Activated CD4-positive, alpha-beta T cell treated with anti-CD3 and anti-CD28 coated beads, Interleukin-2, amount 10 ng/mL, durations not matched to agents 24 days and 14 days (primary cell): ENCODE results near the gene NEXN. TPM values are rescaled to one million over a fixed set of nuclear protein-coding genes. Genes with fewer than 3 reads are reported as not detected.

Experiments
- DNase-seq: peaks from one replicate; pipeline ENCODE4 v3.0.0; 2022
- H3K27ac Mint-ChIP-seq: one replicate; pipeline ENCODE4 v1.8.0; 2022; ENCODE audit warnings: mild to moderate bottlenecking, mixed read lengths
- H3K27me3 Mint-ChIP-seq: one replicate; pipeline ENCODE4 v1.8.0; 2022; ENCODE audit warnings: mixed read lengths
- H3K36me3 Mint-ChIP-seq: one replicate; pipeline ENCODE4 v1.8.0; 2022; ENCODE audit warnings: low read depth, mild to moderate bottlenecking, mixed read lengths
- H3K4me1 Mint-ChIP-seq: one replicate; pipeline ENCODE4 v1.8.0; 2021; ENCODE audit warnings: mixed read lengths
- H3K4me3 Mint-ChIP-seq: one replicate; pipeline ENCODE4 v1.8.0; 2022; ENCODE audit warnings: mild to moderate bottlenecking, moderate library complexity, mixed read lengths
- H3K9me3 Mint-ChIP-seq: one replicate; pipeline ENCODE4 v1.8.0; 2021; ENCODE audit warnings: mixed read lengths
- intact Hi-C: fragments of 100-400 bp; cut with micrococcal nuclease; formaldehyde crosslinking; loops from one replicate; pipeline ENCODE4 v1.15.1; 2023
- total RNA-seq: library from RNA; stranded (reverse); gene quantifications from 2 replicates; pipeline ENCODE4 v1.2.3, GENCODE V29; 2022

The NEXN gene
- 0.44 and 0.64 TPM in 2 replicates for total RNA-seq

DNA sequence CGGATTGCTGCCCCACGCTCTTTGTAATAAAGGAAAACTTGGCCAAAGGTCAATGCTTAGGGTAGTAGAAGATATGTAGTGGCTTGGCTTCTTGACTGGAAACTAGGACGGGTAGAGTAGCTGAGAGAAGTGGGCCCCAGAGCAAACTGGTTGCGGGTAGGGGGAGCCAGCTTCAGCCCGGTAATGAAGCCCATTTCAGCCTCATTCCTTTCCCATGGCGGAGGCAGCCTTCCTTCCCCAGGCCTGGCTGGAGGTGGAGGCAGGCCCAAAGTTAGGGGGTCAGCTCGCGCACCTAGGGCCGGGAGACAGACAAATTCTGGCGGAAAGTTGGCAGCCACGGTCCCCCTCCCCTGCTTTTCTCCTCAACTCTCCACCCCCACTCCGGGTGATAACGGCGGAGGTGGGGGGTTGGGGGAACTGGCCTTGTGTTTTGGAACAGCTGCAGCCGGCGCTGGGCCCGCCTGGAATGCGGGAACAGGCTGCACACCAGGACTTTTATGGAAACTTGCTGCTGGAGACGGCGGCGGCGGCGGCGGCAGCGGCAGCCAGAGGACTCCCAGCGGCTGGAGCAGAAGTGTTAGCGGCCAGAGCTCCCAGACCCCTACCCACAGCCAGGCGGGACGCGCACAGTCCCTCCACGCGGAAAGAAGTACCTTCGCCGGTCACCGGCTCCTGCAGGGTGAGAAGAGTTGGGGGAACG, at the start of gene NEXN:
TSS of gene NEXN (plus strand) at position 544 of the 700 bp plus-strand sequence. CDS start 27,483 bp downstream, outside the sequence.
- no peaks in the 10 kb centered on the region for H3K36me3 Mint-ChIP-seq
- H3K27ac Mint-ChIP-seq, result no peak within 1 kb of the TSS
- H3K4me1 Mint-ChIP-seq, result peaks cover 8% of the 10 kb centered on the region
- H3K9me3 Mint-ChIP-seq, result no peaks in the 10 kb centered on the region
- peak within 1 kb of the TSS; percentile 78 for H3K4me3 Mint-ChIP-seq
- DNase-seq, result no peak
- intact Hi-C loops, result no loop called here
- H3K27me3 Mint-ChIP-seq, result peaks cover 29% of the 10 kb centered on the region

DNA sequence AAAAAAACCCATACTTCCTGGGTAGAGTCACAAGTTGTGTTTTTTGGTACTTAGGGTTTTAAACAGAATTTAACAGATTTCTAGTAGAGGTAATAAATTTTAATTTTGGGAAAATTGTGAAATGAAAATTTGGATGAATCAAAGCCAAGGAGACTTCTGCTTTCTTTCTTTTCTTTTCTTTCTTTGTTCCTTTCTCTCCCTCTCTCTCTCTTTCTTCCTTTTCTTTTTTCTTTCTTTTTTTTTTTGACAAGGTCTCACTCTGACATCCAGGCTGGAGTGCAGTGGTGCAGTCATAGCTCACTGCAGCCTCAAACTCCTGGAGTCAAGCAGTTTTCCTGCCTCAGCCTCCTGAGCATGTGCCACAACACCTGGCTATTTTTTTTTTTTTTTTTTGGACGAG, 46.9 kb upstream of the NEXN start:
- Mint-ChIP-seq H3K36me3 (peaks cover 9% of the 10 kb centered on the region), H3K4me1 (no peaks in the 10 kb centered on the region), H3K27me3 (no peaks in the 10 kb centered on the region), H3K27ac (no peak overlapping the region), H3K4me3 (no peak overlapping the region), H3K9me3 (no peaks in the 10 kb centered on the region)
- intact Hi-C loops, result no loop called here
- DNase-seq, result no peak

DNA sequence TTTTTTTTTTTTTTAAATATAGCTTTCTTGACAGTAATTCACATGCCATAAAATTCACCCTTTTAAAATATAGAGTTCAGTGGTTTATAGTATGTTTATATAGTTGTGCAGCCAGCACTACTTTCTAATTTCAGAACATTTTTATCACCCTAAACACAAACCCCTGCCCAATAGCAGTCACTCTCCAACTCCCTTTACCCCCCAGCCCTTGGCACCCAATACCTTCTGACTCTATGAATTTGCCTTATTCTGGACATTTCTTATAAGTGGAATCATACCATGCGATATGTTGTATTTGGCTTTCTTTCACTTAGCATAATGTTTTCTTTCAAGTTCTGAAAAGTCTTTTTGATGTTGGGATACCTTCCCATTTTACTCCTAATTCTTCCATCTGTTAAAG, 42.5 kb upstream of the NEXN start:
- intact Hi-C loops, result no loop called here
- Mint-ChIP-seq H3K4me1 (peaks cover 2% of the 10 kb centered on the region), H3K27me3 (no peaks in the 10 kb centered on the region), H3K36me3 (peaks cover 10% of the 10 kb centered on the region), H3K4me3 (no peak overlapping the region), H3K27ac (no peak overlapping the region), H3K9me3 (no peaks in the 10 kb centered on the region)
- no peak for DNase-seq

DNA sequence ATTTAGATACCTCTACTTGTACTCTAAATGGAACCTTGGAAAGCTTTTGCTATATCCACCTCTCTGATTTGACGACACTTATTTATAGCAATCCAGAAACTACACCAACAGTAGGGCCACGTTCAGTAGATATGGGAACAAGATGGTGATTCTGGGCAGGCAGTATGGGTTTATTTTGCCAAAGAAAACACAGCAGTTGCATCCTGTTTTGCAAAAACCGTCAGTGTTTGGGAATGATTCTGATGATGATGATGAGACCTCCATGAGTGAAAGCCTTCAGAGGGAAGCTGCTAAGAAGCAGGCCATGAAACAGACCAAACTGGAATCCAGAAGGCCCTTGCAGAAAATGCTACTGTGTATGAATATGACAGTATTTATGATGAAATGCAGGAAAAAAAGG, 41.5 kb upstream of the NEXN start:
- Mint-ChIP-seq H3K27me3 (no peaks in the 10 kb centered on the region), H3K9me3 (no peaks in the 10 kb centered on the region), H3K4me3 (no peak overlapping the region), H3K36me3 (peaks cover 10% of the 10 kb centered on the region), H3K27ac (no peak overlapping the region), H3K4me1 (peaks cover 2% of the 10 kb centered on the region)
- no peak for DNase-seq
- intact Hi-C loops, result no loop called here

DNA sequence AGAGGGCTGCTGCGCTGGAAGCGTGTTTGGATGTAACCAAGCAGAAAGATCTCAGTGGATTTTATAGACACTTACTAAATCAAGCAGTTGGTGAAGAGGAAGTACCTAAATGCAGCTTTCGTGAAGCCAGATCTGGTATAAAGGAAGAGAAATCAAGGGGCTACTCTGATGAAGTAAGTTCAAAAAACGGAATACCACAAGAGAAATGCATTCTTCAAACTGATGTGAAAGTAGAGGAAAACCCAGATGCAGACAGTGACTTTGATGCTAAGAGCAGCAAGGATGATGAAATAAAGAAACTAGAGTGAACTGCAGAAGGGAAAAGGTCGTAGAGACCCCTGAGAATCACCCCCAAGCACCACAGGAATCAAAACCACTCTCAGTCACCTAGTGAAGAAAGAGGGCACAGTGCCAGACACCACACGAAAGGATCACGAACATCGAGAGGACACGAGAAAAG, 40.8 kb upstream of the NEXN start:
- Mint-ChIP-seq H3K4me1 (peaks cover 2% of the 10 kb centered on the region), H3K36me3 (peaks cover 10% of the 10 kb centered on the region), H3K27me3 (no peaks in the 10 kb centered on the region), H3K9me3 (no peaks in the 10 kb centered on the region), H3K4me3 (no peak overlapping the region), H3K27ac (no peak overlapping the region)
- intact Hi-C loops, result no loop called here
- DNase-seq, result no peak

DNA sequence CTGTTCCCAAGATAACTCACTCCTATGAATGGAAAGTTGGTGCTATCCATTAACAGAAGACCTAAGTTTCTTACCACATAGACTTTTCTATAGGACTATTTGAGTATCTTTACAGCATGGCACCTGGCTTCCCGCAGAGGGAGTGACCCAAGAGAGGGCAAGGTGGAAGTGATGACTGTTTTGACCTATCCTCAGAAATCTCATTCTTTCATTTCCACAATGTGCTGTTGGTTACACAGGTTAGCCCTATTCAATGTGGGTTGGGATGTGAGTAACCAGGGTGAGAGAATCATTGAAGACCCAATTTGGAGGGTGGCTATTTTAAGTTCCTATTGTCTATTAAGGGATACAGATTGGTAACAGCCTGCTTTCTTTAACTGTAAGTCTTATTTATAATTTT, 38.3 kb upstream of the NEXN start:
- H3K9me3 Mint-ChIP-seq, result peaks cover 6% of the 10 kb centered on the region
- H3K27me3 Mint-ChIP-seq, result no peaks in the 10 kb centered on the region
- intact Hi-C loops, result no loop called here

DNA sequence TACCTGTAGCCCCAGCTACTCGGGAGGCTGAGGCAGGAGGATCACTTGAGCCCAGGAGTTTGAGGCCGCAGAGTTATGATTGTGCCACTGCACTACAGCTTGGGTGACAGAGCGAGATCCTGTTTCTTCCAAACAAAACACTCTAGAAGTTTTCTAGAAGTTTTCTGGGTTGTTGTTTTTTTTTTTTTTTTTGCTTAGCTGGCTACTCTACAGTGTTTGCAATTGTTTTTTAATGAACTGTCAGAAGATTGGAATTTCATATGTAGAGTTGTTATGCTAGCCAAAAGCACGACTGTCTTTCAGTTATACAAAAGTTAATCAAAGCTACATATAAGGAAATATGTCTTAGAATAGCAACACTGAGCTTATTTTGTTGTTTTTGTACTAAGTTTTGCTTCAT, 30.9 kb upstream of the NEXN start:
- intact Hi-C loops, result no loop called here
- Mint-ChIP-seq H3K9me3 (peaks cover 22% of the 10 kb centered on the region), H3K27ac (no peak overlapping the region), H3K27me3 (no peaks in the 10 kb centered on the region), H3K4me1 (peaks cover 2% of the 10 kb centered on the region), H3K4me3 (no peak overlapping the region), H3K36me3 (peaks cover 52% of the 10 kb centered on the region)
- no peak for DNase-seq

More for the DNA sequence above, 38.3 kb upstream of the NEXN start:
- Mint-ChIP-seq H3K36me3 (peaks cover 23% of the 10 kb centered on the region), H3K4me3 (no peak overlapping the region), H3K27ac (no peak overlapping the region), H3K4me1 (peaks cover 2% of the 10 kb centered on the region)
- no peak for DNase-seq

DNA sequence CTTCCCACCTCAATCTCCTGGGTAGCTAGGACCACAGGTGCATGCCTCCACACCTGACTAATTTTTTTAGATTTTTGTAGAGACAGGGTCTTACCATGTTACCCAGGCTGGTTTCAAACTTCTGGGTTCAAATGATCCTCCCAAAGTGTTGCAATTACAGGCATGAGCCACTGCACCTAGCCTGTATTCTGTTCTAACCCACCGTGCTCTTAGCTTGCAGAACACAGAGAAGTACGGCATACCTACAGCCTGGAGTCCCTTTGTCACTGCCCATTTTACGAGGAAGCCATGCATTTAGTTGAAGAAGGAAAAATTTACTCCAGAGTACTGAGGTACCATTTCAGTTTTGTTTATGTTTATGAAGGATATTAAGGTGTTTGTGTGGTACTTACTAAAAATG, 29.7 kb upstream of the NEXN start:
- H3K36me3 Mint-ChIP-seq, result peaks cover 52% of the 10 kb centered on the region
- no peak overlapping the region for H3K27ac Mint-ChIP-seq
- H3K27me3 Mint-ChIP-seq, result no peaks in the 10 kb centered on the region
- DNase-seq, result no peak
- peaks cover 22% of the 10 kb centered on the region for H3K9me3 Mint-ChIP-seq
- H3K4me1 Mint-ChIP-seq, result peaks cover 2% of the 10 kb centered on the region
- H3K4me3 Mint-ChIP-seq, result no peak overlapping the region
- intact Hi-C loops, result no loop called here

DNA sequence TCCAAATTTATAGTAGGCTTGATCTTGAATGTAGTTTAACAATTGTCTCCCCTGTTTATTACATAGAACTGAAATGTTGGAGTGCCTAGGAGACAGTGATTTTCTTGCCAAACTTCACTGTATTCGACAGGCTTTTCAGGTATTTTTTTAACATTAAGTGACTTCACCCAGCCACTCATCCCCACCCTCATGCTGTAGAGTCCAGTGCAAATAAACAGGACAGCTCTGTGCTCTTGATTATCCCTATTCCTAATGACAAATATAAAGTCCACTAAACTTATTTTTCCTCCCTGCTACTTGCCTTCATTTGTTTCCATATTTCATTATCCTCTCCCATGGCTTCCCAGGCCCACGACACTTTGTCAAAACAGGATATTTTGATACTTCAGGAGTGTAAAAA, 29.2 kb upstream of the NEXN start:
- Mint-ChIP-seq H3K27me3 (no peaks in the 10 kb centered on the region), H3K9me3 (peaks cover 22% of the 10 kb centered on the region), H3K36me3 (peaks cover 49% of the 10 kb centered on the region), H3K27ac (no peak overlapping the region), H3K4me3 (no peak overlapping the region), H3K4me1 (peaks cover 2% of the 10 kb centered on the region)
- intact Hi-C loops, result no loop called here
- no peak for DNase-seq

DNA sequence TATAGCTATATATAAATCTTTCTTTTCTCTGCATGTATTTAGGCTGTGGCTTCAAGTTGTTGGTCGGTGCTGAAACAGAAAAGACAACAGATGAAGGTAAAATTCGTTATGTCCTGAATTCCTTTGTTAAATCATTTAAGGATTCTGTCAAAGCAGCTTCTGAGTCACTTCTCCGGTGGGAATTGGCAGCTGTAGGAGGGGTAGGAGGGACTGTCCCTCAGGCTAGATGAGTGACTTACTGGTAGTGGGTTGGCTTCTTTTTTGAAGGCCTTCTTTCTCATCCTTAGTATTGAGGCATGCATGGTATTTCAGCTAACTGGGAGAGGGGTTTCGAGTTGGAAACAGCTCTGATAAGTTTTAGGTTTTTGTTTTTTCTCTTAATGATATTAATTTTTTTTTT, 22.1 kb upstream of the NEXN start:
- H3K36me3 Mint-ChIP-seq, result peaks cover 21% of the 10 kb centered on the region
- intact Hi-C loops, result no loop called here
- H3K27ac Mint-ChIP-seq, result no peak overlapping the region
- DNase-seq, result no peak
- no peaks in the 10 kb centered on the region for H3K4me1 Mint-ChIP-seq
- H3K27me3 Mint-ChIP-seq, result no peaks in the 10 kb centered on the region
- H3K9me3 Mint-ChIP-seq, result no peaks in the 10 kb centered on the region
- H3K4me3 Mint-ChIP-seq, result no peak overlapping the region

DNA sequence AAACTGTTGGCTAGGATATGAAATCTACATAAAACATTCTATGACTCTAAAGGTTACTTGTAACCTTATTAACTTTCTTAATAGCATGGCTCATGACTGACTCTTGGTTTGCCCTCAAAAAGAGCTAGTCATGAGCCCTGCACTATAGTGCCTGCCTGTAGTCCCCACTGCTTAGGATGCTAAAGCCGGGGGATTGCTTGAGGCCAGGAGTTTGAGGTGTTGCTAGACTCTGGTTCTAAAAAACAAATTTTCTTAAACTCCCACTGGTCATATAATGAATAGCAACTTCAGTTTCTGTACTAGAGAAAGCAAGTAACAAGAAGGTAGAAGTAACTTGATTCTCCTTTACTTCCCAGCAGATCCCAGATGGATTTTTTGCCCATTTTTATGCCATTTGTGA, 15.8 kb upstream of the NEXN start:
- H3K4me1 Mint-ChIP-seq, result no peaks in the 10 kb centered on the region
- H3K9me3 Mint-ChIP-seq, result no peaks in the 10 kb centered on the region
- H3K36me3 Mint-ChIP-seq, result peaks cover 7% of the 10 kb centered on the region
- H3K27me3 Mint-ChIP-seq, result no peaks in the 10 kb centered on the region
- H3K27ac Mint-ChIP-seq, result no peak overlapping the region
- DNase-seq, result no peak
- no peak overlapping the region for H3K4me3 Mint-ChIP-seq
- intact Hi-C loops, result no loop called here

DNA sequence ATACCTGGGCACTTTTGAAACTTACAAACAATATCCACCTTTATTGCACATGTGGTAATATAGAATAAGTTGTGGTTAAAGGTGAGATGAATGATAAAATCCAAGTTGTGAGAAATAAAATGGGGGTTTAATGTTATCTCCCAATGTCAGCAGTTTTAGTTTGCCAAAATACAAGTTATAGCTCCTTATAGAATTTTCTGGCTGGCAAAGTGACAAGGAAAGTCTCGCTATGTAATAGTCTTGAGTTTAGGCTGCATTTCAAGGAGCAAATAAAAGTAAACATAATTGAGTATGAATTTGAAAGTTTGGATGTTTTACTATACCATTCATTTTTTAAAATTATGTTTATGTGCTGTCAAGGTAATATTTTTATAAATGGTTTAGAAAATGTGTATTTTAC, 15.0 kb upstream of the NEXN start:
- H3K4me1 Mint-ChIP-seq, result no peaks in the 10 kb centered on the region
- DNase-seq, result no peak
- no peak overlapping the region for H3K4me3 Mint-ChIP-seq
- H3K27me3 Mint-ChIP-seq, result no peaks in the 10 kb centered on the region
- no peak overlapping the region for H3K27ac Mint-ChIP-seq
- H3K9me3 Mint-ChIP-seq, result no peaks in the 10 kb centered on the region
- H3K36me3 Mint-ChIP-seq, result peaks cover 7% of the 10 kb centered on the region
- intact Hi-C loops, result no loop called here

DNA sequence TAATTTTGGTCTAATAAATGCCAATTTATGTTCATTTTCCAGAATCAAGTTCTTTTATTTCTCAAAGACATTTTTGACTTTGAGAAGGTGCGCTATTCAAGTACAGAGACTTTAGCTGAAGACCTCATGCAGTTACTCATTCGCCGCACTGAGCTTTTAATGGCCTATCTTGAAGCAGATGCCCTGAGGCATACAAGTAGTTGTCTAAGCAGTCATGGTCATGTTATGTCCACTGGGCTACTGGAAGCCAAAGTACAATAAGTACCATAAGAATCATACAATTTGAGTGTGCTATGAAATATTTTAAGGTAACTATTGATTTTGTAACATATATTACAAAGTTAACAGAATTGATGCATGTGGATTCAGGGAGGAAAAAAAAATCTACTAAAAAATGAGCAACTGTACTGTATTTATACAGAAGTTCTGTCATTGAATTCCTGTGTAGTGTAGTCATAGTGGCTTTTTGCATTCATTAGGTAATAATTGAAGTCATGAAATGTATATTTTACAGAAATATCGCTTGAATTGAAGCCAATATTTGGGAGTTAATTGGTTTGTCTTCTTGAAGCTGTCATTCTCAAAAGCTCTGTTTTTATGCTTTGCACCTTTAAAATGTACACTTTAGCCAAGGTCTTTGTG, 13.5 kb upstream of the NEXN start:
- H3K4me3 Mint-ChIP-seq, result no peak overlapping the region
- intact Hi-C loops, result no loop called here
- no peak overlapping the region for H3K27ac Mint-ChIP-seq
- H3K36me3 Mint-ChIP-seq, result peaks cover 7% of the 10 kb centered on the region
- no peaks in the 10 kb centered on the region for H3K4me1 Mint-ChIP-seq
- H3K27me3 Mint-ChIP-seq, result no peaks in the 10 kb centered on the region
- no peaks in the 10 kb centered on the region for H3K9me3 Mint-ChIP-seq
- no peak for DNase-seq

DNA sequence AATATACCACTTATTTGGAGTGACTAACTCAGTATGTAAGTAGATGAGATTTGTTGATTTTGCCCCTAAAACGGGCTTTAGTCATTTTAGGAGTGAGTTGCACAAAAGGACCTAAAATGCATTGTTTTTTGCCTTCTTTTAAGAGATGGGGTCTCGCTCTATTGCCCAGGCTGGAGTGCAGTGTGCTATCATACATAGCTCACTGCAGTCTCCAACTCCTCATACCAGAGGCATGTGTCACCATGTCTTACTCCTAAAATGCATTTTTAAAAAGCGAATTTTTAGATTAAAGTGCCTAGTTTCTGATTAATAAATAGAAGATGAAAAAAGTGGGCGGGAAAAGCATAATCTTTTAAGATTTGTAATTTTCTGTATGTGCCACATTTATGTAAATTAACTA, 11.5 kb upstream of the NEXN start:
- Mint-ChIP-seq H3K9me3 (no peaks in the 10 kb centered on the region), H3K4me3 (no peak overlapping the region), H3K27ac (no peak overlapping the region), H3K36me3 (peaks cover 7% of the 10 kb centered on the region), H3K27me3 (no peaks in the 10 kb centered on the region), H3K4me1 (no peaks in the 10 kb centered on the region)
- no peak for DNase-seq
- intact Hi-C loops, result no loop called here

DNA sequence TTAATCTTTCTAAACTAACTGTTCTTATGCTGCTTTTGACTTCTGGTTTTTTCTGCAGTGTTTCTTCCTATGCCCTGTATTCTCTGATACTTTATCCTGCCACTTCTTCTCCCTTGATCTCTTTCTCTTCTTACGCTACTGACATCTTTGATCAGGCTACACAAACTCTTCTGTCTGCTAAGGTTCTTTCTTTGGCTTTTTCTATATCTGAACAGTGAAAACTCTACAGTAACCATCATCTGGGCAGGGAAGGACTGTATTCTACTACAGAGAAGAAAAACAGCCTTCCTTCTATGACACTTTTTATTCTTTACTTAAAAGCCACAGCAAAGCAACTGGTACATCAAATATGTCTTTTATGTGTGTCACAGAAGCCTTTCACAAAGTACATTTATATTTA, 7.4 kb upstream of the NEXN start:
- H3K4me3 Mint-ChIP-seq, result no peak overlapping the region
- DNase-seq, result no peak
- intact Hi-C loops, result no loop called here
- no peaks in the 10 kb centered on the region for H3K4me1 Mint-ChIP-seq
- H3K27me3 Mint-ChIP-seq, result no peaks in the 10 kb centered on the region
- no peaks in the 10 kb centered on the region for H3K9me3 Mint-ChIP-seq
- peak overlapping the region; percentile 1 for H3K27ac Mint-ChIP-seq
- no peaks in the 10 kb centered on the region for H3K36me3 Mint-ChIP-seq
